Brain microvascular endothelial cell (primary cell): ENCODE measurements around the gene SLC34A2.
A peak's percentile ranks its signal among the peaks of the same experiment; 100 is the strongest.

Source experiments
- DNase-seq: peaks from one replicate; pipeline ENCODE4 v3.0.0-alpha.2; 2020
- H3K27ac ChIP-seq: fragments of 250-450 bp; sonication (Bioruptor Pico); 2 replicates; pipeline ENCODE4 v1.5.1; 2020; ENCODE audit warnings: mild to moderate bottlenecking, moderate library complexity
- H3K27me3 ChIP-seq: fragments of 250-450 bp; sonication (Bioruptor Pico); replicated peaks from 2 replicates; pipeline ENCODE4 v1.5.1; 2020; ENCODE audit warnings: mild to moderate bottlenecking
- H3K36me3 ChIP-seq: fragments of 250-450 bp; sonication (Bioruptor Pico); replicated peaks from 2 replicates; pipeline ENCODE4 v1.5.1; 2020; ENCODE audit warnings: mild to moderate bottlenecking
- H3K4me3 ChIP-seq: 2 replicates; pipeline ENCODE4 v1.5.1; 2011; ENCODE audit warnings: low read depth, mild to moderate bottlenecking, control low read depth, low read length, moderate library complexity
- CTCF ChIP-seq: IDR thresholded peaks from 2 replicates; pipeline ENCODE4 v1.5.1; 2011; ENCODE audit warnings: low read depth, mild to moderate bottlenecking, moderate library complexity, low read length, control low read depth, inconsistent platforms; ENCODE audit errors: missing control alignments
- in situ Hi-C: cut with HindIII; loops from 2 replicates; pipeline ENCODE4 v1.10.0; 2017; ENCODE audit warnings: low sequenced_read_pairs, low pct_ligation_motif_present

SLC34A2 gene

DNA sequence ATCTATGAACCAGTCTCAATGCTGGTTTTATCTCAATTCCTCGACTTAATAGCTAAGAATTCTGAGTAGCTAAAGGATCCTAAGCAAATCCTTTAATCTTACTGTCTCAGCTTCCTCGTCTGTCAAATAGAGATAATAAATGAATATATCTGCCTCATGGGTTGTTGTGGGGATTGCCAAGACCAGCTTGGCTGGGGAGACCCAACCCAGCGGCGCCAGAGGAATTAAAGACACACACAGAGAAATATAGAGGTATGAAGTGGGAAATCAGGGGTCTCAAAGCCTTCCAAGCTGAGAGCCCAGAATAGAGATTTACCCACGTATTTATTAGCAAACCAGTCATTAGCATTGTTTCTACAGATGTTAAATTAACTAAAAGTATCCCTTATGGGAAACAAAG, 41.9 kb downstream of the SLC34A2 start:
- TF ChIP-seq CTCF = no peak
- DNase-seq = no peak
- no peaks in the 10 kb centered on the region for H3K36me3 ChIP-seq
- in situ Hi-C loops = no loop called here
- H3K27ac ChIP-seq = no peak overlapping the region
- no peaks in the 10 kb centered on the region for H3K27me3 ChIP-seq
- no peak overlapping the region for H3K4me3 ChIP-seq

DNA sequence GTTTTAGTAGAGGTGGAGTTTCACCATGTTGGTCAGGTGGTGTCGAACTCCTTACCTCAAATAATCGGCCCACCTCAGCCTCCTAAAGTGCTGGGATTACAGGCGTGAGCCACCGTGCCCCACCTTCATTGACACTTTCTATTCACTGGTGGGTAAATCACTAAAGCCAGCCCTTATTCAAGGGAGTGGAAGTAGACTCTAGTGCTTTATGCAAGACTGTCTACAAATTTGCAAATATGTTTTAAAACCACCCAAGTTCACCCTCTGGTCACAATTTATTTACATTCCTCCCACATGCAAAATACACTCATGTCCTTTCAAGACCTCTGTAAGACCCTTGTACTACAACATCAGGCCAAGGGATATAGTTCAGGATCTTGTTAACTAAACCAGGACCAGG, 45.0 kb downstream of the SLC34A2 start:
- in situ Hi-C loops = no loop called here
- Histone ChIP-seq H3K27me3 (no peaks in the 10 kb centered on the region), H3K27ac (no peak overlapping the region), H3K36me3 (no peaks in the 10 kb centered on the region), H3K4me3 (no peak overlapping the region)
- DNase-seq = no peak
- no peak for TF ChIP-seq CTCF

DNA sequence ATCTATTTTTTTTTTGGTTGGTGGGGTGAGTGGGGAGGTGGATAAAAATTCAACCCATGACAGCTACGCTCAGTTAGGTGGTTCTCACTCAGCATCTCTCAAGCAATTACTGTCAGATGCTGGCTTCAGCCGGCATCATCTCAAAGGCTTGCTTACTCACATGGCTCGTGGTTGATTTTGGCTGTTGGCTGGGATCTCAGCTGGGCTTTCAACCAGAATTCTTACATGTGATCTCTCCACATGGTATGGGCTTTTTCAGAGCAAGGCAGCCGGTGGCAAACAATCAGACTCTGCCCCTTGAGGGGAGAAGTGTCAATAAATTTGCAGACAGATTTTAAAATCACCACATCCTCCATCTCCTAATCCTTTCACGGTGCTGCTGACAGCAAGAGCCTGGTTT, 47.2 kb downstream of the SLC34A2 start:
- TF ChIP-seq CTCF = no peak

DNA sequence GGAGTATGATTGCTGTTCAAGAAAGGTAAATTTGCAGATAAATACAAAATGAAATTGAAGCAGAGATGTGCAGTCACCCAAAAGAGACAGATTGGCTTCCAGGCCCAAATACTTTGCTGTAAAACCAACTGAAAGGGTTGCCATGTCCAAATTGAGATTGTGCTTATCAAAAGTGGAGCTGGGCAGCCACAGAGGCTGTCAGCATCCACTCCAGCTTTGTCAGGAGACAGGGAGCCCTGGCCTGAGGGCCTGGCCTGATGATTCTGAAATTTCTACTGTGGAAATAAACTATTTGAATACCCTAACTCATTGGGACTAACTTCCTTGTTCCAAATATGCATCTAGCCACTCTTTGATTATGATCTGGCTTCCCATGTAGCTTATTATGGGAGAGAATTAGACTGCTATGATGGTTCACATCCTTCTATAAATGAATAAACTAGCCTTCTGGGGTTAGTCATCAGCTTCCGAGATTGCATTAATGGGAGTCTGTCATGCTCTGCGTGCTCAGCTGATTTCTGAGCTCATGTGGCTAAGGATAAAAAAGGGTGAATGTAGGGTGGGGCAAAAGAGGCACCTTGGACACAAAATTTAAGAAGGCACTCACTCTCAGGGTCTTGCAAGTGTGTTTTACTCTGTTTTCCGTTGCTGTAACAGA, 48.2 kb downstream of the SLC34A2 start:
- in situ Hi-C loops = no loop called here
- no peaks in the 10 kb centered on the region for H3K27me3 ChIP-seq
- H3K27ac ChIP-seq = no peak overlapping the region
- H3K4me3 ChIP-seq = no peak overlapping the region
- TF ChIP-seq CTCF = no peak
- H3K36me3 ChIP-seq = no peaks in the 10 kb centered on the region
- no peak for DNase-seq

More for the DNA sequence above, 47.2 kb downstream of the SLC34A2 start:
- in situ Hi-C loops = no loop called here
- H3K36me3 ChIP-seq = no peaks in the 10 kb centered on the region
- H3K27me3 ChIP-seq = no peaks in the 10 kb centered on the region
- no peak overlapping the region for H3K27ac ChIP-seq
- peak; percentile 56 for DNase-seq
- H3K4me3 ChIP-seq = no peak overlapping the region

- H3K27me3 ChIP-seq = no peaks in the 10 kb centered on the region
- H3K4me3 ChIP-seq = no peak overlapping the region
- TF ChIP-seq CTCF = no peak
- no peak for DNase-seq
- in situ Hi-C loops = no loop called here
- no peak overlapping the region for H3K27ac ChIP-seq
- H3K36me3 ChIP-seq = no peaks in the 10 kb centered on the region
Measured at GRCh38 chr4:25704516-25704915, 48.9 kb downstream of the SLC34A2 start.

- in situ Hi-C loops = no loop called here
- TF ChIP-seq CTCF = no peak
- Histone ChIP-seq H3K27ac (no peak overlapping the region), H3K36me3 (no peaks in the 10 kb centered on the region), H3K4me3 (no peak overlapping the region), H3K27me3 (no peaks in the 10 kb centered on the region)
- no peak for DNase-seq
Measured at GRCh38 chr4:25710637-25711036, 55.0 kb downstream of the SLC34A2 start.
